Small intestine (tissue), 7 donors: ENCODE data around the gene SLC13A3. TPM values are rescaled to one million over a fixed set of nuclear protein-coding genes. Genes with fewer than 3 reads are reported as not detected.

Experiments used
- DNase-seq, 2 donors: peaks; one replicate each; pipeline versions ENCODE4 v3.0.0 to v3.0.0-alpha.2; 2013
- FAIRE-seq: peaks from 2 replicates; lab custom pipeline; 2012; peaks lifted over from hg19 to GRCh38; lab: Jason Lieb, UNC
- H3K27ac ChIP-seq, 3 donors: one replicate each; pipeline ENCODE4 v1.5.1; 2013; ENCODE audit warnings: low read length in 2 of 3, mild to moderate bottlenecking in 2 of 3, control low read depth in 1 of 3, inconsistent platforms in 1 of 3, low read depth in 1 of 3, moderate library complexity in 1 of 3
- H3K27me3 ChIP-seq, 3 donors: one replicate each; pipeline ENCODE4 v1.6.1; 2013; ENCODE audit warnings: low read length in 3 of 3, inconsistent platforms in 1 of 3; ENCODE audit not compliant: control insufficient read depth in 3 of 3, insufficient read depth in 3 of 3
- H3K36me3 ChIP-seq, 3 donors: one replicate each; pipeline ENCODE4 v1.6.1; 2013; ENCODE audit warnings: low read length in 3 of 3, inconsistent platforms in 1 of 3, low read depth in 1 of 3, mild to moderate bottlenecking in 1 of 3, moderate library complexity in 1 of 3; ENCODE audit not compliant: control insufficient read depth in 3 of 3, insufficient read depth in 2 of 3
- H3K4me1 ChIP-seq, 3 donors: one replicate each; pipeline ENCODE4 v1.6.1; 2013; ENCODE audit warnings: low read length in 2 of 3, inconsistent platforms in 1 of 3, low read depth in 1 of 3, mild to moderate bottlenecking in 1 of 3, moderate library complexity in 1 of 3; ENCODE audit not compliant: control insufficient read depth in 3 of 3, insufficient read depth in 2 of 3
- H3K4me3 ChIP-seq, 3 donors: one replicate each; pipeline ENCODE4 v1.5.1; 2013; ENCODE audit warnings: low read length in 3 of 3, control low read depth in 1 of 3, inconsistent platforms in 1 of 3, low read depth in 1 of 3, mild to moderate bottlenecking in 1 of 3, moderate library complexity in 1 of 3
- H3K9me3 ChIP-seq, 2 donors: one replicate each; pipeline ENCODE4 v1.6.1; 2013; ENCODE audit warnings: low read depth in 1 of 2, low read length in 1 of 2; ENCODE audit not compliant: control insufficient read depth in 2 of 2, insufficient read depth in 1 of 2
- WGBS, 3 donors: extraction: QIAGEN DNeasy Blood & Tissue Kit; methylation state at CpG; one replicate each; pipeline ENCODE4 v1.1.7; 2013; 5-methylcytosine and 5-hydroxymethylcytosine counted together
- polyA plus RNA-seq, 4 donors: library from polyadenylated mRNA; stranded (reverse) in 3 of 4; unstranded in 1 of 4; fragments of 200-250 nt in 3 of 4; fragments of 120-200 nt in 1 of 4; gene quantifications; one replicate each; pipeline versions ENCODE4 v1.2.1 to v1.2.3, GENCODE V29; 2013
- donor health status: healthy with polysubstance abuse.
- donor health status: control.
- donor health status: control.
- donor health status: Bipolar disorder and iron deficiency.
- donor health status: healthy.

SLC13A3 gene
- polyA plus RNA-seq, 4 donors: 0.39 to 2.9 (median 0.54) TPM; not detected in 1

DNA sequence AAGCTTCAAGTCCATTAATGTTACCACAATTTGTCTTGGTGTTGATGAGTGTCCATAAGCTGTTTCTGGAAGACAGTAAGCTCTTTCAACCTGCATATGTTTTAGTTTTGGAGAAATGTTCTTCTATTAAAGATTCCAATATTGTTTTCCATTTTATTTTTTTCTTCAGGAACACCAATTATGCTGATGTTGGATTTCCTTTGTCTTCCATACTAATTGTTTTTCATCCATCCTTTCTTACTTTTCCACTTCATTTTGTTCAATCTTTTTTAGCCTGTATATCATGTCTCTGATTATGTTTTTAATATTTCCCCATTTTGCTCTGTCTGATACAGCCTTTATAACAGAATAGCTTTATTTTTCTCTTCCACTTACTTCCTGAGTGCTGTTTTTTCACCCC lies 21.9 kb downstream of the SLC13A3 start:
- Histone ChIP-seq H3K4me1 (peaks cover 0 to 7% (median 0%) of the 10 kb centered on the region in 3 donors), H3K27me3 (peaks cover 0 to 3% (median 0%) of the 10 kb centered on the region in 3 donors), H3K27ac (no peak overlapping the region), H3K9me3 (peaks cover 0 to 17% of the 10 kb centered on the region in 2 donors), H3K4me3 (no peak overlapping the region), H3K36me3 (no peaks in the 10 kb centered on the region)
- DNase-seq: no peak
- no peak for FAIRE-seq

GRCh38 chr20:46627234-46627633 lies 24.0 kb downstream of the SLC13A3 start:
- FAIRE-seq: no peak
- 56 to 74% (median 57%) methylated on average over 4 of the region's 4 CpGs for WGBS, 3 donors
- no peak overlapping the region for H3K4me3 ChIP-seq

GRCh38 chr20:46626758-46627157 lies 24.5 kb downstream of the SLC13A3 start:
- no peak for FAIRE-seq
- Histone ChIP-seq H3K9me3 (peaks cover 0 to 22% of the 10 kb centered on the region in 2 donors), H3K27ac (no peak overlapping the region), H3K36me3 (no peaks in the 10 kb centered on the region), H3K4me1 (peaks cover 0 to 3% (median 0%) of the 10 kb centered on the region in 3 donors), H3K4me3 (no peak overlapping the region), H3K27me3 (peaks cover 0 to 5% (median 0%) of the 10 kb centered on the region in 3 donors)
- WGBS, 3 donors: 55 to 77% (median 58%) methylated on average over 4 of the region's 4 CpGs
- DNase-seq: no peak

More at GRCh38 chr20:46627234-46627633, 24.0 kb downstream of the SLC13A3 start:
- Histone ChIP-seq H3K4me1 (peaks cover 0 to 7% (median 0%) of the 10 kb centered on the region in 3 donors), H3K27me3 (peaks cover 0 to 3% (median 0%) of the 10 kb centered on the region in 3 donors), H3K36me3 (no peaks in the 10 kb centered on the region), H3K27ac (no peak overlapping the region), H3K9me3 (peaks cover 0 to 22% of the 10 kb centered on the region in 2 donors)
- DNase-seq: no peak

DNA sequence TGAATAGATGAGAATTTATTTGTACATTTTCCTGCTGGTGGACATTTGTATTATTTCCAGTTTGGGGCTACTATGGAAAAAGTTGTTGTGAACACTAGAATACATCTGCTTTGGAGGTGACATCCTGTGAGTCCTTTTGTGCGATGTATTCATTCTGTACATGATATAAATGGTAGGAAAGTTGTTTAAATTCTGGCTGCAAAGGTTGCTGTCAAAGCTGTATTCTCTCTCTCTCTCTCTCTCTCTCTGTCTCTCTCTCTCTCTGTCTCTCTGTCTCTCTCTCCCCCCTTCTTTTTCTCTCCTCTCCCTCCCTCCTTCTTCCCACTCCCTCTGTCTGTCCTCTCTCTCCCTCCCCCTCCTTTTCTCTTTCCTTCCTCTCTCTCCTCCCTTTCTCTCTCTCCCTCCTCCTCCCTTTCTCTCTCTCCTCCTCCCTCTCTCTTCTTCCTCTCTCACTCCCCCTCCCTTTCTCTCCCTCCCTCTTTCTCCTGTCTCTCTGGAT lies 25.3 kb downstream of the SLC13A3 start:
- H3K9me3 ChIP-seq: peaks cover 0 to 22% of the 10 kb centered on the region in 2 donors
- no peak for FAIRE-seq

DNA sequence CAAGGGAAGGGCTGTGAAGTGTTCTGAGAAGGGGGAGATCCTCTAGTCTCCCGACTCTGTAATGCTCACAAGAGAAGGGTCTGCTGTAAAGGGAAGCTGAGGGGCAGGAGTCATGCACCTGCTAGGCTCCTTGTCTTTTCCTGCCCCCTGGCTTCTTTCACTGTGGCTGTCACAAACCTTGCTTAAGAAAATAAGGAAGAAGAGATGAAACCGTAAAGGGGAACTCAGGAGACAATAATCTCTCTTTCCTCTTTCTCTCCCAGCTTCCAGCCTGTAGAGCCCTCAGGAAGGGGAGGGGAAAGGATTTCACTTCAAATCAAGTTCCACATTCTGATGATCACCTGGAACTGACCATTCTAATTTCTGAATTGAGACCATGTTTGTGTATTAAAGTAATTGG lies 26.3 kb downstream of the SLC13A3 start:
- Histone ChIP-seq H3K4me1 (no peaks in the 10 kb centered on the region), H3K4me3 (no peak overlapping the region), H3K9me3 (peaks cover 0 to 18% of the 10 kb centered on the region in 2 donors), H3K36me3 (no peaks in the 10 kb centered on the region), H3K27me3 (peaks cover 0 to 5% (median 0%) of the 10 kb centered on the region in 3 donors), H3K27ac (no peak overlapping the region)
- FAIRE-seq (no peak), DNase-seq (no peak)
- 54 to 71% (median 63%) methylated on average over 2 of the region's 2 CpGs for WGBS, 3 donors

More for the DNA sequence above, 25.3 kb downstream of the SLC13A3 start:
- no peaks in the 10 kb centered on the region for H3K4me1 ChIP-seq
- DNase-seq: no peak
- H3K27ac ChIP-seq: no peak overlapping the region
- H3K27me3 ChIP-seq: peaks cover 0 to 5% (median 0%) of the 10 kb centered on the region in 3 donors
- H3K36me3 ChIP-seq: no peaks in the 10 kb centered on the region
- no peak overlapping the region for H3K4me3 ChIP-seq
- WGBS, 3 donors: 94 to 100% (median 98%) methylated on average over 1 of the region's 1 CpG

DNA sequence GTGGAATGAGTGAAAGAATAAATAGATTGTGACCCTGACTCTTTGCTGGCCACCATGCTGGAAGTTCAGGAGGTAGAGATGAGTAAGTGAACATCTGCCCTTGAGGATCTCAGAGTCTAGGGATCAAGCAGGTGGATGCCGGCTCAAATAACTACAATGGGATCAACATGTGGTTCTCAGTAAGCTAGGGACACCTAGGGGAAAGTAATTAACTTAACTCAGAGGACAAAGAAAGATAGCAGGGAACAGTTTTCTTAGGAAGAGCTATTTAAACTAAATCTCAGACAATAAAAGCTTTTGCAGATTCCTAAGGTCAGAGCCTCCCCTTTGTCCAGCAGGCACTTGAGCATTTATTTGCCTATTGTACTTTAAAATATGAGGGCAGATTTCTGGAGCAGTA lies 29.1 kb downstream of the SLC13A3 start:
- Histone ChIP-seq H3K9me3 (peaks cover 0 to 10% of the 10 kb centered on the region in 2 donors), H3K4me3 (no peak overlapping the region), H3K27ac (no peak overlapping the region), H3K27me3 (peaks cover 0 to 2% (median 0%) of the 10 kb centered on the region in 3 donors), H3K4me1 (no peaks in the 10 kb centered on the region), H3K36me3 (no peaks in the 10 kb centered on the region)
- no peak for FAIRE-seq
- DNase-seq: no peak
- WGBS, 3 donors: 8 to 48% (median 32%) methylated on average over 1 of the region's 1 CpG

DNA sequence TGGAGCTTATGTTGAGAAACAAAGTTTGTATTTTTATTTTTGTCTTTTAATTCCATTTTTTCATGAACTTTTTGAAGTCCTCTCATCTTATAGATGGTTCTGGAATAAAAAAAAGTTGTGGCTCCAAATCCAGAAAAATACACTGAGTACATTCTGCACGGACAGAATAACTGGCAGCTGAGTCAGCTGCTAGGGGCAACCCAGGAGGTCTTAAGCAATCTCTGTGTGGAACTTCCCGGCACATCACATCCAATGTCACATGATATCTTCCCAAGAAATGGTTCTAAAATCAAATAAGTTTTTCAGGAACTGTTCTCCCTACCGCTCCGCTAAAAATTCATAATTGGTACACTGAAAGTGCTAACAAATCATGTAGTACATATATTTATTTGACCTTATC lies 29.8 kb downstream of the SLC13A3 start:
- FAIRE-seq (no peak), DNase-seq (no peak)
- H3K4me1 ChIP-seq: no peaks in the 10 kb centered on the region
- no peak overlapping the region for H3K4me3 ChIP-seq
- H3K9me3 ChIP-seq: peaks cover 0 to 10% of the 10 kb centered on the region in 2 donors
- peaks cover 0 to 2% (median 0%) of the 10 kb centered on the region in 3 donors for H3K27me3 ChIP-seq
- 83 to 85% (median 84%) methylated on average over 4 of the region's 4 CpGs for WGBS, 3 donors
- H3K27ac ChIP-seq: no peak overlapping the region
- H3K36me3 ChIP-seq: no peaks in the 10 kb centered on the region

DNA sequence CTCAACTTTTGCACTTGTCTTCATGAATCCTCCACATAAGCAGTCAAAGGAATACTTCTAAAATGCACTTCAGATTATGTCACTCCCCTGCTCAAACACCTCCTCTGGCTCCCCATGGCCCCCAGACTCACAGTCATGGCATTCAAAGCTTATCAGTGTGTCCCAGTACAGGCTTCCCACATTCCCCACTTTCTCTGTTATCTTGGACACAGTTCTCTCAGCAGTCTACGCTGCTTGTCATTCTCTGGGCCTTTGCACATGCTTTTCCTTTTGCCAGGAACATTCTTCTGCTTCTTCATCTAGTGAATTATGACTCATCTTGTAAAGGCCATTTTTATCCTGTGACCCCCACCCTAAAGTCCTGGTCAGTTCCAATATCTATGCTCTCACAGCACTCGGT lies 31.8 kb downstream of the SLC13A3 start:
- peaks cover 0 to 2% (median 0%) of the 10 kb centered on the region in 3 donors for H3K27me3 ChIP-seq
- no peak overlapping the region for H3K4me3 ChIP-seq
- H3K36me3 ChIP-seq: no peaks in the 10 kb centered on the region
- DNase-seq (no peak), FAIRE-seq (no peak)
- H3K4me1 ChIP-seq: no peaks in the 10 kb centered on the region
- peaks cover 0 to 6% of the 10 kb centered on the region in 2 donors for H3K9me3 ChIP-seq
- H3K27ac ChIP-seq: no peak overlapping the region
- WGBS, 3 donors: 79 to 90% (median 85%) methylated on average over 2 of the region's 2 CpGs
